Measurements from ENCODE around the gene CCDC178.

The CCDC178 gene

GRCh38 chr18:33115917-33116316, 324.6 kb downstream of the CCDC178 start:
- DNase-seq: no peak

GRCh38 chr18:33115476-33115875, 325.0 kb downstream of the CCDC178 start:
- no peak for DNase-seq

- DNase-seq: no peak
Observed at GRCh38 chr18:33114749-33115148, 325.8 kb downstream of the CCDC178 start.

- DNase-seq: no peak
Observed at GRCh38 chr18:33113416-33113815, 327.1 kb downstream of the CCDC178 start.

- no peak for DNase-seq
Observed at GRCh38 chr18:33107511-33107910, 333.0 kb downstream of the CCDC178 start.

GRCh38 chr18:33101316-33101715, 339.2 kb downstream of the CCDC178 start:
- no peak for DNase-seq

- DNase-seq: no peak
Observed at GRCh38 chr18:33099626-33100025, 340.9 kb downstream of the CCDC178 start.

GRCh38 chr18:33097126-33097525, 343.4 kb downstream of the CCDC178 start:
- DNase-seq: no peak

- no peak for DNase-seq
Observed at GRCh38 chr18:33090461-33090860, 350.1 kb downstream of the CCDC178 start.

- DNase-seq: no peak
Observed at GRCh38 chr18:33076601-33077000, 363.9 kb downstream of the CCDC178 start.

- DNase-seq: no peak
Observed at GRCh38 chr18:33074125-33074524, 366.4 kb downstream of the CCDC178 start.

- DNase-seq: no peak
Observed at GRCh38 chr18:33062834-33063364, 377.6 kb downstream of the CCDC178 start.

GRCh38 chr18:33052886-33053285, 387.6 kb downstream of the CCDC178 start:
- DNase-seq: no peak

- DNase-seq: no peak
Observed at GRCh38 chr18:33051407-33051806, 389.1 kb downstream of the CCDC178 start.

- DNase-seq: no peak
Observed at GRCh38 chr18:33040213-33040612, 400.3 kb downstream of the CCDC178 start.

- DNase-seq: no peak
Observed at GRCh38 chr18:33034945-33035344, 405.6 kb downstream of the CCDC178 start.

GRCh38 chr18:33034212-33034611, 406.3 kb downstream of the CCDC178 start:
- DNase-seq: no peak

GRCh38 chr18:33022370-33022769, 418.2 kb downstream of the CCDC178 start:
- no peak for DNase-seq

- no peak for DNase-seq
Observed at GRCh38 chr18:33020877-33021276, 419.6 kb downstream of the CCDC178 start.

GRCh38 chr18:33014060-33014796, 426.3 kb downstream of the CCDC178 start:
- DNase-seq: no peak

- no peak for DNase-seq
Observed at GRCh38 chr18:33010149-33010548, 430.4 kb downstream of the CCDC178 start.

GRCh38 chr18:32998921-32999320, 441.6 kb downstream of the CCDC178 start:
- DNase-seq: no peak

GRCh38 chr18:32998285-32998684, 442.2 kb downstream of the CCDC178 start:
- no peak for DNase-seq

GRCh38 chr18:32983721-32984120, 456.8 kb downstream of the CCDC178 start:
- DNase-seq: no peak

- no peak for DNase-seq
Observed at GRCh38 chr18:32980896-32981295, 459.6 kb downstream of the CCDC178 start.
